Activated CD8-positive, alpha-beta memory T cell treated with anti-CD3 and anti-CD28 coated beads for 36 hours (primary cell): Measurements from ENCODE around the gene BID. TPM values are rescaled to one million over a fixed set of nuclear protein-coding genes. Genes with fewer than 3 reads are reported as not detected.

Experiments
- CTCF ChIA-PET: fragments of 350-600 bp; sonication (Branson Sonifier 250); formaldehyde crosslinking; loops from one replicate; lab custom pipeline; 2021; ENCODE audit warnings: antibody characterized with exemption; lab: Charles Lee
- POLR2A ChIA-PET: fragments of 350-600 bp; sonication (Branson Sonifier 250); formaldehyde crosslinking; loops from one replicate; lab custom pipeline; 2021; ENCODE audit warnings: antibody characterized with exemption; lab: Charles Lee
- total RNA-seq, 2 experiments: library from RNA; stranded (reverse); gene quantifications; one replicate each; pipeline ENCODE4 v1.2.3, GENCODE V29; 2021

Gene BID
- total RNA-seq, 2 experiments from 2014 or later = 13.6 to 15.8 TPM

- ChIA-PET POLR2A (no interaction called here), CTCF (interaction anchor here (0.5 to 1.5 kb wide), 4 partner anchors 11 to 371 kb away, joined by 3 to 6 read pairs (median 4); no protein-coding TSS in a partner anchor)
Measured at GRCh38 chr22:17754233-17754925, 19.9 kb downstream of the BID start.

- POLR2A ChIA-PET = no interaction called here
- CTCF ChIA-PET = interaction anchor here (0.5 to 1.5 kb wide), 4 partner anchors 12 to 372 kb away, joined by 4 to 6 read pairs (median 4); no protein-coding TSS in a partner anchor
Measured at GRCh38 chr22:17753401-17753989, 20.8 kb downstream of the BID start.

GRCh38 chr22:17751596-17751995, 22.7 kb downstream of the BID start:
- ChIA-PET POLR2A (no interaction called here), CTCF (interaction anchor here (0.9 to 1.6 kb wide), 2 partner anchors 9 to 34 kb away, joined by 3 to 4 read pairs; no protein-coding TSS in a partner anchor)

- ChIA-PET POLR2A (no interaction called here), CTCF (interaction anchor here (0.9 kb wide), 1 partner anchor 326 kb away, joined by 3 read pairs; no protein-coding TSS in a partner anchor)
Measured at GRCh38 chr22:17749605-17750395, 24.5 kb downstream of the BID start.

- ChIA-PET CTCF (no interaction called here), POLR2A (interaction anchor here (0.6 kb wide), 1 partner anchor 146 kb away, joined by 11 read pairs; no protein-coding TSS in a partner anchor)
Measured at GRCh38 chr22:17748555-17749353, 25.5 kb downstream of the BID start.

GRCh38 chr22:17746916-17747315, 27.4 kb downstream of the BID start:
- ChIA-PET POLR2A (no interaction called here), CTCF (no interaction called here)

GRCh38 chr22:17744430-17744829, 29.8 kb downstream of the BID start:
- CTCF ChIA-PET = interaction anchor here (1.0 to 4.9 kb wide), 5 partner anchors 21 to 86 kb away, joined by 3 to 53 read pairs (median 9); no protein-coding TSS in a partner anchor
- POLR2A ChIA-PET = interaction anchor here (0.6 kb wide), 1 partner anchor 35 kb away, joined by 3 read pairs; no protein-coding TSS in a partner anchor

GRCh38 chr22:17743661-17744411, 30.4 kb downstream of the BID start:
- ChIA-PET POLR2A (interaction anchor here (0.6 kb wide), 1 partner anchor 35 kb away, joined by 3 read pairs; no protein-coding TSS in a partner anchor), CTCF (interaction anchor here (1.0 to 4.9 kb wide), 9 partner anchors 21 to 312 kb away, joined by 3 to 53 read pairs (median 4); no protein-coding TSS in a partner anchor)

GRCh38 chr22:17742527-17742902, 31.8 kb downstream of the BID start:
- CTCF ChIA-PET = interaction anchor here (0.7 to 4.9 kb wide), 23 partner anchors 9 to 668 kb away, joined by 3 to 53 read pairs (median 3); no protein-coding TSS in a partner anchor
- POLR2A ChIA-PET = interaction anchor here (0.6 kb wide), 1 partner anchor 216 kb away, joined by 8 read pairs; no protein-coding TSS in a partner anchor

- ChIA-PET POLR2A (no interaction called here), CTCF (interaction anchor here (0.9 to 4.9 kb wide), 17 partner anchors 9 to 668 kb away, joined by 3 to 53 read pairs (median 4); no protein-coding TSS in a partner anchor)
Measured at GRCh38 chr22:17741866-17742526, 32.3 kb downstream of the BID start.

GRCh38 chr22:17739196-17739975, 34.9 kb downstream of the BID start:
- POLR2A ChIA-PET = no interaction called here
- CTCF ChIA-PET = interaction anchor here (1.0 to 2.0 kb wide), 2 partner anchors 45 to 56 kb away, joined by 3 to 5 read pairs; no protein-coding TSS in a partner anchor

- ChIA-PET CTCF (interaction anchor here (2.0 kb wide), 1 partner anchor 46 kb away, joined by 5 read pairs; no protein-coding TSS in a partner anchor), POLR2A (no interaction called here)
Measured at GRCh38 chr22:17738386-17739128, 35.7 kb downstream of the BID start.

- ChIA-PET POLR2A (interaction anchor here (0.6 to 0.7 kb wide), 2 partner anchors 245 to 1634 kb away, joined by 3 read pairs; no protein-coding TSS in a partner anchor), CTCF (interaction anchor here (2.0 to 2.4 kb wide), 2 partner anchors 8 to 51 kb away, joined by 7 to 12 read pairs; no protein-coding TSS in a partner anchor)
Measured at GRCh38 chr22:17734187-17734586, 40.1 kb downstream of the BID start.

- ChIA-PET POLR2A (no interaction called here), CTCF (interaction anchor here (2.4 kb wide), 1 partner anchor 9 kb away, joined by 7 read pairs; no protein-coding TSS in a partner anchor)
Measured at GRCh38 chr22:17733466-17733865, 40.8 kb downstream of the BID start.

- ChIA-PET CTCF (interaction anchor here (0.6 to 2.4 kb wide), 3 partner anchors 10 to 53 kb away, joined by 3 to 7 read pairs (median 3); no protein-coding TSS in a partner anchor), POLR2A (no interaction called here)
Measured at GRCh38 chr22:17732251-17732854, 41.9 kb downstream of the BID start.
